DMS79 (cell line): ENCODE results near the gene CDH4.

ENCODE experiments used
- DNase-seq: peaks from one replicate; lab custom pipeline; 2025; lab: John Stamatoyannopoulos, UW

Gene CDH4

DNA sequence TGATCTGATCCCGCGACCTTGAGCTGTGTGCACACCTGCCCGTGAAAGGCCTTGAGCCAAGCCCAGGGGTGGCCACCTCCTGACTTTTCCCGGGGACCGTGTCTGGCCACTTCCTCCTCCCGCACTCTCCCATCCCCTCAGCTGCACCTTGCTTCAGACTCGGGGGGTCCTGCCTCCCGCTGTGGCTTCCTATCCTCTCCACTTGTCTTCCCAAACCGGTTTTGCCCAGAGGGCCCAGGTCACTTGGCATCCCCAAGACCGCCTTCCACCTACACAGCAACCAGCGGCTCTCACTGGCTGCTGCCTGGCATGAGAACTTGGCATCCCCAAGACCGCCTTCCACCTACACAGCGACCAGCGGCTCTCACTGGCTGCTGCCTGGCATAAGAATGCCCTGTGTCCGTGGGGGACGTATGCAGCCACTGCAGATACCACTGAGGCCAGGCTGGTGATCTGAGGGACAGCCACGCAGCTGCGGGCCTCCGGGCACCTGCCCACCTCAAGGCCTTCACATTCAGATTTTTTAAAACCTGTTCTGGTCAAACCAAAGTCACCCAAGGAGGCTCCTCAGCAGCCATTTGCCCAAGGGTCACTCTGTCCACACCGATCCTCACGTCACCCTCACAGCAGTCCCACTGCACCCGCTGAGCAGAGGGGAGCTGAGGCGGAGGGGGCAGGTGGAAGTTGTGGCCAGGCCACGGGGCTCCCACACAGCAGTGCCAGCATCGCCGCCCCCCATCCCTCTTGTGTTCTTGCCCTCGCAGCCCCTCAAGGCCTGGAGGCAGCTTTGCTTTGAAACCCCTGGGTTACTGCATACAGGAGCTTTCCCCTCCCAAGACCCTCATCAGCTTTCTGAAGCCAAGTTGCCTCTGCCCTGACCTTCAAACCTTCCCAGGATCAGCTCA, 568.1 kb downstream of the CDH4 start:
- no peak for DNase-seq

GRCh38 chr20:61821735-61822134, 569.7 kb downstream of the CDH4 start:
- DNase-seq: no peak

- no peak for DNase-seq
These were observed 570.3 kb downstream of the CDH4 start for GRCh38 chr20:61822396-61822795.

DNA sequence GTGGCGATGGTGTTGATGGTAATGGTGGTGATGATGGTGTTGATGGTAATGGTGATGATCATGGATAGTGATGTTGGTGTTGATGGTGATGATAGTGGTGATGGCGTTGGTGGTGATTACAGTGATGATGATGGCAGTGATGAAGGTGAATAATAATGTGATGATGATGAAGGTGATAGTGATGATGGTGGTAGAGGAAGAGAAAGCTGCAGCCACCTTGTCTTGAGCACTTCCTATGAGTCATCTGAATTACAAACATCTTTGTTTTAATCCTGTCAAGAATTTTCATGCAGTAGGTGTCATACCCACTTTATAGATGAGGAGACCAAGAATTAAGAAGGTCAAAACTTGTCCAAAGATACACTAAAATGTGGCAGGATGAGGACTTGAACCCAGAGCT, 571.2 kb downstream of the CDH4 start:
- DNase-seq: no peak

GRCh38 chr20:61828891-61829290, 576.8 kb downstream of the CDH4 start:
- no peak for DNase-seq

GRCh38 chr20:61829526-61829925, 577.5 kb downstream of the CDH4 start:
- no peak for DNase-seq

DNA sequence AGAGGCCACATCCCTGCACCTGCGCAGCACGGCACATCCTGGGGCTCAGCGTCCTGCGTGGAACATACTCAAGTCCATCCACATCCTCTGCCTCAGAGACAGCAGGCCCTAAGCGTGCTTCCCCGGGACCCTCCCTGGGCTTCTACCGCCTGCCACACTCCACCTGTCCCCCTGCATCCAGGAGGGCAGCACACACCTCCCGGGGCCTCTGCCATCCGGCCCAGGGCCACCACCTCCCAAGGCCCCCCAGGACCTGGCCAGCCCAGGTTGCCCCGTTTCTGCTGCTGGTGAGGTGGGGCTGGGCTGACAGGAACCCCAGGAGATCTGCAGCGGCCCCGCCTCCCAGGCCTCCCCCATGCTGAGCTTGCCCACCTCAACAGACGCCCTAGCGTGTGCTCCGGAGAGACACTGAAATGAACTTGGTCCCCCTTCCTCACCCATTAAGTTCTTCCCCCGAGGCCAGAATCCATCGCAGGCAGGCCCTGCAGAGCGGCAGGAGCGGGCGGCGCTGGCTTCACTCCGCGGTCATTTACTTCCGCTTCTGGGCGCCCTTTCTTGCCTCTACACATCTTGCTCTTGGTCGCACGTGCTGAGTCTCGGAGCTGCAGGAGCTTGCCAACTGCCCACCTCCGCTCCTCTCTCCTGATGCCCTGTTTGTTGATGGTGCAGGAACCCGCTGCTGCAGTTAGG, 578.3 kb downstream of the CDH4 start:
- DNase-seq: no peak

DNA sequence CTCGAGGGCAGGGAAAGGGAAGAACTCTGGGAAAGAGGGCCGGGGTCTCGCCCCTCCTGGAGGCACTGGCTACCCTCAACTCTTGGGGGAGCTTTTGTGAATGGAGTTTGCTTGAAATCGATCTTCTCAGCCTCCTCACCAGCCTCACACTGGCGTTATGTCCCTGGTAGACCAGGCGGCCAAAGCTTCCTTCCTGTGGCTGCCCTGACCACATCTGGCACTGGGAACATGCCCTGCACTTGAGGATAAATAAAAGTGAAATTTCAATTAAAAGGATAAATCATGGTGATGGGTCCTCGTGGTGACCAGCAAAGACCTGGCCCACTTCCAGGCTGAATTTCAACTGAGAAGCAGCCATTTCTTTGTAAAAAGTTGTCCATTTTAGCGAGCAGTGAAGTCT, 578.9 kb downstream of the CDH4 start:
- DNase-seq: no peak

DNA sequence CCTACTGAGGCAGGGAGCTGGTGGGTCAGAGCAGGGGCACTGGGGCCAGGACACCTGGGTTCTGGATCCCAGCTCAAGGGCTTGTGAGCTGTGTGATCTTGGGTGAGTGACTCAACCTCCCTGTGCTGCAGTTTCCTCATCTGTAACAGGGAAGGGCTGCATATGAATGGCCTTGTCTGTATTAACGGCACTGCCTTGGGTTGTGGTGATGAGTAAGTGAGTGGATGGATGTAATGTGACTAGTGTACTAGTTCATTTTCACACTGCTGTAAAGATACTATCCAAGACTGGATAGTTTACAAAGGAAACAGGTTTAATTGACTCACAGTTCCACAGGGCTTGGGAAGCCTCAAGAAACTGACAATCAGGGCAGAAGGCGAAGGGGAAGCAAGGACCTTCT, 580.1 kb downstream of the CDH4 start:
- DNase-seq: no peak

- no peak for DNase-seq
These were observed 581.9 kb downstream of the CDH4 start for GRCh38 chr20:61833807-61834610.

DNA sequence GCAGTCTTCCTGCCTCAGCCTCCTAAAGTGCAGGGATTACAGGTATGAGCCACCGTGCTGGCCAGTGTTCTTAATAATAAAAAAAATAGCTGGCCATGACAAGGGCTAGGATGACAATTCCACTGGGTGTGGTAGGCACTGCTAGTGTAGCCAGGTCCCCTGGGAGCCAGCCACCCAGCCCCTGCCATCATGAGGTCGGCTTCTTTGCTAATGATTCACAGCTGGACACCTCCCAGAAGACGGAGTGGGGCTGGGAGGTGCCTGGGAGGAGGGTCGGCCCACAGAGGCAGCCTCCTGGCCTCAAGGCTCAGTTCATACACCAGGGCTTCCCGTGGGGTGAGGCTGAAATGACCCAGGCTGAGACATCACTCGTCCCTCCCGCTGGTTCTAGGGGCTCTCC, 583.2 kb downstream of the CDH4 start:
- DNase-seq: no peak

DNA sequence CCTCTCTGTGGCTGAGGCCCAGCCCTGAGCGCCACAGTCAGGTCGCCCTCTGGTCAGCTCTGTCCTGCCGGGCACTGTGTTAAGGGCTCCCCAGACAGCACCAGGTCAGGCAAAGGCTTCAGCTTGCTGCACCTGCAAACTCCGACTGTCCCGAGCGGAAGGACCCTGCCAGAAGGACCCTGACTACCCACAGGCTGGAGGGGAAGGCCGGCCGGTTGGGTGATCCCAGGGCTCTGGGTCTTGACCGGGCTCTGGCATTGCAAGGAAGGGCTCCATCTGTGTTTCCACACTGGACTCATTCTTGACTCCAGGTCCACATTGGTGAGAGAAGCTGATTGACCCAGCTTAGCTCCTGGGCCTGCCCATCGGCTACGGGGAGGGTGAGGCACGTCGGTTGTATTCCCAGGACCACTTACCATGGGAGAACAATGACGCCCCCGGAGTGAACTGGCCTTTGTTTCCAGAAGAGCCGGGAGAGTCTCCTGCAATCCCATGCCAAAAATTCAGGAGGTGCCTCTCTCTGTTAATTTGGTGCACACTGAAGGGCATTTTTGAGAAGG, 583.8 kb downstream of the CDH4 start:
- DNase-seq: no peak

- DNase-seq: no peak
These were observed 585.1 kb downstream of the CDH4 start for GRCh38 chr20:61837200-61837599.

GRCh38 chr20:61839223-61839911, 587.3 kb downstream of the CDH4 start:
- DNase-seq: no peak

DNA sequence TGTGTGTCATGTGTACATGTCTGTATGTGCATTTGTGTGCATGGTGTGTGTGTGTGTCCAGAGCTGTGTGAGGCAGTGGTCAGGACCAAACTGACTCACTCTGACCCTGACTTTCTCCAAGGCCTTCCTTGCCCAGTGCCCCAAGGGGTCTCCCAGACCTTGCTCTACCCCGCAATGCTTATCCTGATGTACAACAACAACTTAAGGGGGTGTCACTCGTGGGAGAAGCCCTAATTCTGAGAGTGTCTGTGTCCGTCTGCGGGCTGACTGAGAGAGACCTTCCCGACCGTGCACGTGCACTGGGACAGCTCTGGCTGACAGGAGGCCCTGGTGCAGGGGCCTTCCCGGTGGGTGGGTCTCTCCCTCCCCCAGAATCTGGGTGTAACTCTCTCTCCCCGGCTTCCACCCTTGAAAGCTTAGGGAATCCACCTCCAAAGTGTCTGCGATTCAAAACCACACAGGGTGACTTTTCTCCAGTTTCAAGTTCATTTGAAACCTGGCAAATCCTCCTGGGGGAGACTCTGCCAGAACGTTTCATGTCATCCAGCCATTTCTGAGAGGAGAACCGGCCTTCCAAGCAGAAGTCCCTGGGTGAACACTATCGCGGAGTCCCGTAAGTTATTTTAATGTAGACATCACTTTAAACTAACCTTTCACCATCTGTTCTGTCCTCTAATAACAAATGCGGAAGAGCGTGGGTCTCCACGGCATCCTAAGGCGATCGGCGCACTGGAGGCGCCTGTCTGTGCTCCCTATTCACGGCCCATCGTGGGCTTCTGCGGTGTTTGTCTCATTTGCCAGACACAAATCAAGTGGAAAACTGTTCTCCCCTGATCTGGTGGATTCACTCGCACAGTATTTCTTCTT, 588.1 kb downstream of the CDH4 start:
- no peak for DNase-seq

DNA sequence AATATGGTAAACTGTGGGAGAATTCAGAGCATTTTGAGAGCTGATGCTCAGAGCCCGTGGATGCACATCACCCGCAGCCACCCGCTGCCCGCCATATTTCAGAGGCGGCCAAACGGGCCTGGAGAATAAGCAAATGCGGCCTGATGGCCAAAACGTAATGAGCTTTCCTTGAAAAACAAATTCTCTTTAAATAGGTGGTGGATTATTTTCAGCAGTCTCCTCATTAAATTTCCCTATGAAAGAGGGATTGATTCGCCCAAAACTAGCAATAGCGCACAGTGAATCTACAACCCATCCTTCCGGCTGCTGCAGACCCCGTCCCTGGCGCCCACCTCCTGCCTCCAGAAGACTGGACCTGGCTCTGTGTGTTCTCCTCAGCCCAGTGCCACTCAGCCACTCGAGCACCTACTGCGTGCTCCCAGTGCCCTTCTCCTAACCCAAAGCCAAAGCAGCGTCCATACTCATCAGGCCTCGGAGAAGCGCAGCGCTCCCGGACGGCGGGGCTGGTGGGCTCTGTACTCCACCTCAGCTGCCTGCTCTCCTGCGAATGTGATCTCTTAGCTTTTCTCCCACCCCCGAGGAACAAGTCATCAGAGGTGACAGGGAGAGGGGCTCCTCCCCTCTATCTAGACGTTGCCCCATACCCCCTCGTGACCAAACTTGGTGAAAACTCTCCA, 588.9 kb downstream of the CDH4 start:
- DNase-seq: no peak

GRCh38 chr20:61841551-61841950, 589.5 kb downstream of the CDH4 start:
- no peak for DNase-seq

DNA sequence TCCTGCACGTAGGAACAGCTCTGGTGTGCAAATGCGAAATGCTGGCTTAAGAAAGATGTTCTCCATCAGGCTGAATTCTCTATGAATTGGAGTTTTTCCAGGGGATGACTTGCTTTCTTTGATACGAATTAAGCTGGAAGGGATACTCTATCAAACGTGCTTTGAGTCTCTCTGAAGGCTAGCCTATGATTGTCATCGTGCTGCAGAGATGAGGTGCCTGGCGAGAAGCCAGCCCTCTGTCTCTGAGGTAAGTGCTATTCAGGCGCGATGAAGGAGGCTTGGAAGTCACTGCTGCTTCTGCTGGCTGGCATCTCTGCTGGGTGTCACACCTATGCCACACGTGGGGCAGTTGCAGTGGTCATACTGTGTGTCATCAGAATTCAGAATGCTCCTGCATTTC, 589.9 kb downstream of the CDH4 start:
- DNase-seq: peak; percentile 1

GRCh38 chr20:61844621-61845020, 592.6 kb downstream of the CDH4 start:
- DNase-seq: no peak

GRCh38 chr20:61845233-61845671, 593.2 kb downstream of the CDH4 start:
- no peak for DNase-seq
